Measurements from ENCODE around the gene METTL9.
"Not testable (repeated sequence)": the region's sequence is repeated elsewhere in the genome, so short reads cannot be mapped to it uniquely, and the experiment has no call there.

Gene METTL9

DNA sequence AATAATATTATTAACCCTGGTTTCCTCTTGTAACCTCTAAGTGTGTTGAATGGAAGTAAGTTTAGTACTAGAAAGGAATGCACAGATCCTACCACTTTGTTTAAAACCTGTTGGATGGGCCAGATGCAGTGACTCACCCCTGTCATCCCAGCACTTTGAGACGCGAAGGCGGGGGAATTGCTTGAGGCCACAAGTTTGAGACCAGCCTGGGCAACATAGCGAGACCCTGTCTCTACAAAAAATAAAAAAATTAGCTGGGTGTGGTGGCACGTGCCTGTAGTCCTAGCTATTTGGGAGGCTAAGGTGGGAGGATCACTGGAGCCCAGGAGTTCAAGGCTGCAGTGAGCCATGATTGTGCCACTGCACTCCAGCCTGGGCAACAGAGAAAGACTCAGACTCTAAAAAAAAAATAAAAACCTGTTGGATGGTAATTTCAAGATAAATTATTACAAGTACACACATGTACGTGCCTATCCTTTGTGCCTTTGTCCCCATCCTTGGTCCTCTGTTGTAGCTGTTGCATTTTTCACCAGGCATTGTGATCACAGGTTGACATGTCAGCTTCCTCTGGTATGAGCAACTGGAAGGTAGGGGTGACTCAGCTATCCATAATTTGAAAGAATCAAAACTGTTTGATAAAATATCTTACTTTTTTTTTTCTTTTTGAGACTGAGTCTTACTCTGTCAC is 30.7 kb upstream of the METTL9 start:
- no peak for DNase-seq (ENCODE audit: low read depth)
- in situ Hi-C loops (cut with HindIII; ENCODE audit: low sequenced_read_pairs) = loop anchor here (5.0 kb wide), 1 partner anchor 1074 kb away; no protein-coding TSS in a partner anchor
- TF ChIP-seq, protein P1, sequence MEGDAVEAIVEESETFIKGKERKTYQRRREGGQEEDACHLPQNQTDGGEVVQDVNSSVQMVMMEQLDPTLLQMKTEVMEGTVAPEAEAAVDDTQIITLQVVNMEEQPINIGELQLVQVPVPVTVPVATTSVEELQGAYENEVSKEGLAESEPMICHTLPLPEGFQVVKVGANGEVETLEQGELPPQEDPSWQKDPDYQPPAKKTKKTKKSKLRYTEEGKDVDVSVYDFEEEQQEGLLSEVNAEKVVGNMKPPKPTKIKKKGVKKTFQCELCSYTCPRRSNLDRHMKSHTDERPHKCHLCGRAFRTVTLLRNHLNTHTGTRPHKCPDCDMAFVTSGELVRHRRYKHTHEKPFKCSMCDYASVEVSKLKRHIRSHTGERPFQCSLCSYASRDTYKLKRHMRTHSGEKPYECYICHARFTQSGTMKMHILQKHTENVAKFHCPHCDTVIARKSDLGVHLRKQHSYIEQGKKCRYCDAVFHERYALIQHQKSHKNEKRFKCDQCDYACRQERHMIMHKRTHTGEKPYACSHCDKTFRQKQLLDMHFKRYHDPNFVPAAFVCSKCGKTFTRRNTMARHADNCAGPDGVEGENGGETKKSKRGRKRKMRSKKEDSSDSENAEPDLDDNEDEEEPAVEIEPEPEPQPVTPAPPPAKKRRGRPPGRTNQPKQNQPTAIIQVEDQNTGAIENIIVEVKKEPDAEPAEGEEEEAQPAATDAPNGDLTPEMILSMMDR (IDR thresholded peaks at IDR 0.05; ENCODE audit: low read depth, low read length, missing control alignments) = no peak
- H3K4me3 ChIP-seq (ENCODE audit: low read depth, low read length) = no peak overlapping the region

DNA sequence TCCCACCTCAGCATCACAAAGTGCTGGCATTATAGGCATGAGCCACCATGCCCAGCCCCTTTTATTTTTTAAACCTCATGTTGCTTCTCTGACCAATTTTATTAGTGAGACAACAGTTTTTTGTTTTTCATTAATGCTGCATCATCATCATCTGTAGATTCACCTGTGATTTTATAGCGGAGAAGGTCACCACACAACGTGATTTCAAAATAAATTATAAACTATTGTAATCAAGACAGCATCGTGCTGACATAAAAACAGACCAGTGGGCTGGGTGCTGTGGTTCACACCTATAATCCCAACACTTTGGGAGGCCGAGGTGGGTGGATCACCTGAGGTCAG is 28.7 kb upstream of the METTL9 start:
- TF ChIP-seq, protein P1 (IDR thresholded peaks at IDR 0.05; ENCODE audit: low read depth, low read length, missing control alignments) = no peak
- H3K4me3 ChIP-seq (ENCODE audit: low read depth, low read length) = no peak overlapping the region
- in situ Hi-C loops (cut with HindIII; ENCODE audit: low sequenced_read_pairs) = no loop called here
- DNase-seq (ENCODE audit: low read depth) = no peak

DNA sequence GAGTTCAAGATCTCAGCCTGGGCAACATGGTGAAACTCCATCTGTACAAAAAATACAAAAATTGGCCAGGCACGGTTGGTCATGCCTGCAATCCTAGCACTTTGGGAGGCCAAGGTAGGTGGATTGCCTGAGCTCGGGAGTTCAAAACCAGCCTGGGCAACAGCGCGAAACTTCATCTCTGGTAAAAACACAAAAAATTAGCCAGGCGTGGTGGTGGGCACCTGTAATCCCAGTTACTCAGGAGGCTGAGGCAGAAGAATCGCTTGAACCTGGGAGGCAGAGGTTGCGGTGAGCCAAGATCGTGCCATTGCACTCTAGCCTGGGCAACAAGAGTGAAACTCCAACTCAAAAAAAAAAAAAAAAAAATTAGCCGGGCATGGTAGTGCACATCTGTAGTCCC is 25.9 kb upstream of the METTL9 start:
- in situ Hi-C loops (cut with HindIII; ENCODE audit: low sequenced_read_pairs); DNase-seq (ENCODE audit: low read depth); H3K4me3 ChIP-seq (ENCODE audit: low read depth, low read length): not testable (repeated sequence)

DNA sequence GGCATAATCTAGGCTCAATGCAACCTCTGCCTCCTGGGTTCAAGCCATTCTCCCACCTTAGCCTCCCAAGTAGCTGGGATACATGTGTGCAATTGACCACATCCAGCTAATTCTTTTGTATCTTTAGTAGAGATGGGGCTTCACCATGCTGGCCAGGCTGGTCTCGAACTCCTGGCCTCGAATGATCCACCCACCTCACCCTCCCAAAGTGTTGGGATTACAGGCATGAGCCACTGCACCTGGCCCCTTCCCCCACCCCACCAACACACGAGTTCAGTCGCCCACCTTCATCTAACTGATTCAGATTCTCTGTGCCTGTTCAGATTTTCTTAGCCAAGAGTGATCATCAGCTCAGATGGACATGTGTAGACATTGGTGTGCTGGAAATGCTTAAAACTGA is 25.0 kb upstream of the METTL9 start:
- H3K4me3 ChIP-seq (ENCODE audit: low read depth, low read length) = no peak overlapping the region
- DNase-seq (ENCODE audit: low read depth) = no peak
- TF ChIP-seq, protein P1 (IDR thresholded peaks at IDR 0.05; ENCODE audit: low read depth, low read length, missing control alignments) = no peak

DNA sequence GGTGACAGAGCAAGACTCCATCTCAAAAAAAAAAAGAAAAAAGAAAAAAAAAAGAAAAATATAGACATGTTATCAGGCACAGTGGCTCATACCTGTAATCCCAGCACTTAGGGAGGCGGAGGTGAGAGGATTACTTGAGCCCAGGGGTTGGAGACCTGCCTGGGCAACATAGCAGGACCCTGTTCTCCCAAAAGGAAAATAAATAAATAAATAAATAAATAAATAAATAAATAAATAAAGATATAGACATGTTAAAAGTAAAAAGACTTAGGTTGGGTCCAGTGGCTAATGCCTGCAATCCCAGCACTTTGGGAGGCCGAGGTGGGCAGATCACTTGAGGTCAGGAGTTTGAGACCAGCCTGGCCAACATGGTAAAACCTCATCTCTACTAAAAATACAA is 23.1 kb upstream of the METTL9 start:
- in situ Hi-C loops (cut with HindIII; ENCODE audit: low sequenced_read_pairs); H3K4me3 ChIP-seq (ENCODE audit: low read depth, low read length); DNase-seq (ENCODE audit: low read depth): not testable (repeated sequence)

More for the DNA sequence above, 25.0 kb upstream of the METTL9 start:
- in situ Hi-C loops (cut with HindIII; ENCODE audit: low sequenced_read_pairs) = no loop called here

DNA sequence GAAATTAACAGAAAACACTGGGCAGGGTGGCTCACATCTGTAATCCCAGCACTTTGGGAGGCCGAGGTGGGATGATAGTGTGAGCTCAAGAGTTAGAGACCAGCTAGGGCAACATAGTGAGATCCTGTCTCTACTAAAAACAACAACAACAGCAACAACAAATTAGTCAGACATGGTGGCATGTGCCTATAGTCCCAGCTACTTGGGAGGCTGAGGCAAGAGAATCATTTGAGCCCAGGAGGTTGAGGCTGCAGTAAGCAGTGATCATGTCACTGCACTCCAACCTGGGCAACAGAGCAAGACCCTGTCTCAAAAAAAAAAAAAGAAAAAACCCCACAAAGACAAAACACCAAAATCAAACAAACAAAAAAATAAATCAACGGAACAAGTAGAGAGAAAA is 21.9 kb upstream of the METTL9 start:
- DNase-seq (ENCODE audit: low read depth); H3K4me3 ChIP-seq (ENCODE audit: low read depth, low read length); in situ Hi-C loops (cut with HindIII; ENCODE audit: low sequenced_read_pairs): not testable (repeated sequence)

DNA sequence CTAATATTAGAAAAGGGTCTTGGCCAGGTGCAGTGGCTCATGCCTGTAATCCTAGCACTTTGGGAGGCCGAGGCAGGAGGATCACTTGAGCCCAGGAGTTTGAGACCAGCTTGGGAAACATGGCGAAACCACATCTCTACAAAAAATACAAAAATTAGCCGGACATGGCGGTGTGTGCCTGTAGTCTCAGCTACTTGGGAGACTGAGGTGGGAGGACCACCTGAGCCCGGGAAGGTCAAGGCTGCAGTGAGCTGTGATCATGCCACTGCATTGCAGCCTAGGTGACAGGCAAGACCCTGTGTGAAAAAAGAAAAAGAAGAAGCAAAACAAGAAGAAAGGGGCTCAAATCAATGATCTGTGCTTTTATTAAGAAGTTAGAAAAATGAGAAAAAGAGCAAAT is 21.1 kb upstream of the METTL9 start:
- H3K4me3 ChIP-seq (ENCODE audit: low read depth, low read length); DNase-seq (ENCODE audit: low read depth); in situ Hi-C loops (cut with HindIII; ENCODE audit: low sequenced_read_pairs): not testable (repeated sequence)

DNA sequence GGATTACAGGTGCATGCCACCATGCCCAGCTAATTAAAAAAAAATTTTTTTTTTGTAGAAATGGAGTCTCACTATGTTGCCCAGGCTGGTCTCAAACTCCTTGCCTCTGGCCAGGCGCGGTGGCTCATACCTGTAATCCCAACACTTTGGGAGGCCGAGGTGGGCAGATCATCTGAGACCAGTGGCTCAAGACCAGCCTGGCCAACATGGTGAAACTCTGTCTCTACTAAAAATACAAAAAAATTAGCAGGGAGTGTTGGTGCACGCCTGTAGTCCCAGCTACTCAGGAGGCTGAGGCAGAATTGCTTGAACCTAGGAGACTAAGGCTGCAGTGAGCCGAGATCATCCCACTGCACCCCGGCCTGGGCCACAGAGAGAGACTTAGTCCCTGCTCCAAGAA is 19.2 kb upstream of the METTL9 start:
- H3K4me3 ChIP-seq (ENCODE audit: low read depth, low read length); DNase-seq (ENCODE audit: low read depth): not testable (repeated sequence)
- in situ Hi-C loops (cut with HindIII; ENCODE audit: low sequenced_read_pairs) = loop anchor here (5.0 kb wide), 1 partner anchor 67 kb away; no protein-coding TSS in a partner anchor

DNA sequence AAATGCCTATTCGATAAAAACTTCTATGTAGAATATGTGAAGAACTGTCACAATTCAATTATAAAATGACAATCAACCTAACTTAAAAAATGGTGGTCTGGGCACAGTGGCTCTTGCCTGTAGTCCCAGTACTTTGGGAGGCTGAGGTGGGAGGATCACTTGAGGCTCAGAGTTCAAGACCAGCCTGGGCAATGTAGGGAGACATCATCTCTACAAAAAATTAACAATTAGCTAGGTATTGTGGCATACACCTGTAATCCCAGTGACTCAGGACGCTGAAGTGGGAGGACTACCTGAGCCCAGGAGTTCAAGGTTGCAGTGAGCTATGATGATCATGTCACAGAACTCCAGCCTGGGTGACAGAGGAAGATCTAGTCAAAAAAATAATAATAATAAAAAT is 18.6 kb upstream of the METTL9 start:
- TF ChIP-seq, protein P1 (IDR thresholded peaks at IDR 0.05; ENCODE audit: low read depth, low read length, missing control alignments) = no peak

More for the DNA sequence above, 18.6 kb upstream of the METTL9 start:
- DNase-seq (ENCODE audit: low read depth) = no peak
- in situ Hi-C loops (cut with HindIII; ENCODE audit: low sequenced_read_pairs) = loop anchor here (5.0 kb wide), 1 partner anchor 66 kb away; no protein-coding TSS in a partner anchor
- H3K4me3 ChIP-seq (ENCODE audit: low read depth, low read length) = no peak overlapping the region
